MV-4-11 (cell line): ENCODE data around the gene AKAP8L.

Experiments used
- DNase-seq: peaks from one replicate; lab custom pipeline; 2025; lab: John Stamatoyannopoulos, UW

The AKAP8L gene

DNA sequence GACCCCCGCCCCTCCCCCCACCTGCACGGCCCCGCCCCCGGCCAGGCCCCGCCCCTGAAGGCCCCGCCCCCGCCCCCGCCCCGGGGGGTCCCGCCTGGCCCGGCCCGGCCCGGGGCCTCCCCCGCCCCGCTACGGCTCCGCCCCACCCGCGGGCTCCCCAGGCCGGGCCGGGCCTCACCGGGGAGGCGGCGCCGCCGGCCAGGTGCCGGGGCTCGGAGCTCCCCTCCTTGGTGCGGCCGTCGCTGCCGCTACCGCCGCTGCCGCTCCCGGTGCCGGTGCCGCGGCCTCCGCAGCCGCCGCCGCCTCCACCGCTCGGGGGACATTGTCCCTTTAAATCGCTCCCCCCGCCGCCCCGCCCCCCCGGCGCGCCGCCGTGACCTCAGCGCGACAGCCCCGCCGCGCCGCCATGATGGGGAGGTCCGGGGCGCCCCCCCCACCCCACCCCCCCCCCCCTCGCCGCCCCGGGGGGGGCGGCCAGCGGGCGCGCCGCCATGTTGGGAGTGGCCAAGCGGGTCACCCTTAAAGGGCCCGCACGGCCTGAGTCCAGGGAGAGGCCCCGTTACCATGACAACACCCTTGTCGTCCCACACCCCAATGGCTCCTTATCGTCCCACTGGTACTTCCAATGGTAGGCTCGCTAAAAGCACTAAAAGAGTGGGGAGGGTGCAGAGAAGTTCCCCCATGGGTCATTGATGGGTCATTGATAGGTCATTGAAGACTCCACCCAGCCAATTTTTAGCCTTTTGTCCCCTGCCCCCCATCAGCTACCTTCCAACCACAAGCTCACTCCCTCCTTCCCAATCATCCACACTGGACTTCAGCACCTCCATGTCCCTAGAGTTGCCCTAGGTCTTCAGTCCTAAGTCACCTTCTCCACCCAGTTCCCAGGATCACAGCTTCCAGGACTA, 31.1 kb upstream of the AKAP8L start, which contains the start of gene WIZ:
Gene WIZ, minus strand, starts transcription at position 337 of the 908 bp plus-strand sequence. CDS start 1,649 bp downstream, outside the sequence.
- DNase-seq: peak; percentile 69

DNA sequence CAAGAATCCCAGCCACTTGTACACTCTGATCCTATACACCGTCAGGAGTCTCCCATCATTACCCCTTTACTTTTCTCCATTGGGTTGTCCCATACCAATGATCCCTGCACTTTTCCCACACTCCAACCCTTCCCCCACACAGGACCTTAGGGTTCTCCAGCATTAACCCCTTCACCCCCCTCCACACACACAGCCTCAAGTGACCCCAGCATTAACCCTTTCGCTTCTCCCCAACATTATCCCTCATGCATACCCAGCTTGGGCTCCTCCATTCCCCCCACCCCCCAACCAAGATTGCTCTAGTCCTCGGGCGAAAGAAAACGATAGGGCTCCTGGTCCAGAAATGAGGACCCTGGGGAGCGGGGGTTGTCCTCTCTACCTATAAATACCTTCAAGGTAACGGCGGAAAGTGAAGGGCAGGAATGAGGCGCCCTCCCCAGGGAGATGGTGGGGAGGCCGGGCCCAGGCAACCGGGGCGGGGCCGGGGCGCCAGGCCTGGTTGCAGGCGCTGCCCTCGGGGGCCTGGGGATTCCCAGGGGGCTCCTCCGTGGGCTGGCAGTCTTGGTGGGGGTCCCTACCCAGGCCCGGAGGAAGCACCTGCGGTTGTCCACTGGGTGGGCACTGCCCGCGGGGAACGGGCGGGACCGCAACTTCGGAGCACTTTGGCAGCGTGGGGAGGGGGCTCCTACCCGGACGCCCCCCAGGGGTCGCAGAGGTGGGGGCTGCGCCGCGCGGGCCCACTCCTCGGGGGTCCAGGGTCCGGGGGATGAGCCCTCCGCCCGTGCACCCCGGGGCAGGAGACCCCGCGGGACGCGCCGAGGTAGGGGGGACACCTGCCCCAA, 30.2 kb upstream of the AKAP8L start:
- no peak for DNase-seq

DNA sequence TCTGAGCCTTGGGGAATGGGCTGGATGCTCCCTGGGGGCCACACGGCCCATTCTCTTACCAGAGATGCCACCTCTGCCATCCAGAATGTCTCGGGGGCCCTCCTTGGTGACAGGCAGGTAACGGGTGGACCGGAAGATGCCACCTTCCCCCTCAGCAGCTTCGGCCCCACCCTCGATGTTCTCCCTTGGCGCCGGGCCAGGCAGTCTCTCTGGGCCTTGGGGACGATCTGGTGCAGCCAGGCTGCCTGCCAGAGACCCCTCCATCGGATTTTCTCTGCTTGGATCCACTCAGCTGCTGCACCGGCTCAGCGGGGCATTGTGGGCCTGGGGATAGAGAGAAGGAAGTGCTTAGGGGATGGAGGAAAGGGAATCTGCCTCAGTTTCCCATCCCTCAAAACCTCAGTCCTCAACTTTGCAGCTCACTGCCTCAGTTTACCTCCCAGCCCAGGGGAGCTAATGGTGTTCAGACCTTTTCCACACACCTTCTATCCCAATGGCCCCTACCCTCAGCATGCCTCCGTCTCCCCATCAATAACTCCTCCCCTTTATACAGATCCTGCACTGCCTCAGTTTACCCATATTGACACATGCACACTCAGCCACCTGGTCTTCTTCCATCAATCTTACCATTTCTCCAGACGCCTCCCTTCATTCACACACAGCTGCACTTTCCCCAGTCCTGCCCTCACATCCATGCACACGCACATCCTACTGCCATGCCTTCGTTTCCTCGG, 29.4 kb upstream of the AKAP8L start:
- DNase-seq: no peak

DNA sequence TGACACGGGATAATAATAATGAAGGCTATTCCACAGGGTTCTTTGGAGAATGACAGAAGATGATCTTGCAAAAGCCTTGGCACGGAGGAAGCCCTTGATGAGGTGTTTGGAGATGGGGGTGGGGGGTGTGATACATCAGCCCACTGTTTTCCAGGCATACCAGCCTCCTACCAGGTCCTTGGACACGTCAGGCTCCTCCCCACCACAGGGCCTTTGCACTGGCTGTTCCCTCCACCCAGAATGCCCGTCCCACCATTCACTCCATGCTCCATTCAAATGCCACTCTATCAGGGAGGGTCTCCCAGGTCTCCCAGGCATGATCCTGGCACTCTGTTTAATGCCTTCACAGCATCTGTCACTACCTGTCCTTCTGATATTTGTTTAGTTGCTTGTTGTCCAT, 28.3 kb upstream of the AKAP8L start:
- DNase-seq: no peak

DNA sequence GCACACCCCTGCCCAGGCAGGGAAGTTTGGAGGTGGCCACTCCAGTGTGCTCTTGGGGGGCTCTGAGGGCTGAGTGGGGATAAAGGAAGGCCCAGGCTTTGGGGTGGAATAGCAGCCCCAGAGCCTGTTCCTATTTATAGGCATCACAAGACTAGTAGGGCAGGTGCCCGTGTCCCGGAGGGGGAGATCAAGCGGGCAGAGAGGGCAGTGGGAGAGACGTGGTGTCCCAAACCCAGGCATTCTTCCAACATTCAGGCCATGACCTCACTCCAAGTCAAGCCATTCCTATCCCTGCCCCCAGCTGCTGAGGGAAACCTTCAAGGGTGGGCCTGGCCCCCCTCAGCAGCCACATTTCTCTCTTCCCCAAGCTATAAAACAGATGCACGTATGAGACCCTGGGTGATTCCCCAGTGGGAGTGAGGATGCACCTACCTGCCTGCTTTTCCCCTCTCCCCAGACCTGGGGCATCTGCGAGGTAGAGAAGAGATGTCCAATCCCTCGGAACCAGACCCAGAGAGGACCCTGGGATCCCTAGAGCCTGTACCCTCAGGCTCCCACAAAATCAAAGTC, 27.1 kb upstream of the AKAP8L start:
- DNase-seq: no peak

DNA sequence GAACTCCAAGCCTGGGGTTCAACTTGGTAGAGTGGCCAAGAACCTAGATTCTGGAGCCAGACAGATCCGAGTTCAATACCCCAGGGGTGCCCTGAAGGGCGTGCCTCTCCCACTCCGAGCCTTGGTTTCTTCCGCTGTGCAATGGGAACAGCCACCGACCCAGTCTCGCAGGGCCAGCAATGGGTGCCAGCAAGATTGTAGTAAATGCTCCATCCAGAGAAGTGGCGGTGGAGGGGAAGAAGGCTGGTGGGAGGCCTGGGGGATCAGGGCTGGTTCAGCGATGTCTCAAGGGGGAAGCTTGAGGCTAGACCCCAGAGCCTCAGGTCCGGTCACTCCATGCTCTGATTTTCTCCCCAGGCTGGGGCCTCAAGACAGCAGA, 26.4 kb upstream of the AKAP8L start:
- DNase-seq: no peak

DNA sequence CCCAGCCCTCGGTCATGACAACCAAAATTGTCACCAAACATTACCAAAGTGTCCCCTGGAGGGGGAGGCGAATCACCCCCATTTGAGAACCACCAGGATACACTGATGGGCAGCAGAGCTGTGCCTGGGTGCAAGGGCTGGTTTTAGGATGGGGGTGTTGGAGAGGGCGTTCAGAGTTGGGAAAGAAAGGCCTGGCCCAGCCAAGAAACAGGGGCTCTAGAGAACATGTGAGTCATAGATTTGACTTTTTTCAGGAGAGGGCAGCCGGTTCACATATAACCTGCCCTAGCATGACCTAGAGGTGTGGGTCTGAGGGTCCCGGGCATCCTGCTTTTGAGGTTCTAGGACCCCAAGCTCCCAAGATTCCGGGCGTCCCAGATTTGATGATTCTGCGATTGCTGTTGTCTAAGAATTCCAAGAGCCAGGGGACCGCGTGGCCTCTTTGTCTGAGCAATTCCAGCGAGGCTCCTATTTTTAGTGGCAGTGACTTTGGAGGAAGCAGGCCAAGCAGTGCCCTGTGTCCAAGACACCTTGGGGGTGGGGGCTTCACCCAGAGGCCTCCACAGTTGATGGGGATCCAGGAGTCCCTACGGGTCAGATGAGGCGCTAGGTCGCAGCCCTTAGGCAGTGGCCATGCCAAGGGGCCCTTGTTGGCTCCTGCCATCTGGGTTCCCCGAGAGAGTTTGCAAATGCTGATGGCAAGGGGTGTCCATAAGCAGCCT, 25.9 kb upstream of the AKAP8L start:
- no peak for DNase-seq

DNA sequence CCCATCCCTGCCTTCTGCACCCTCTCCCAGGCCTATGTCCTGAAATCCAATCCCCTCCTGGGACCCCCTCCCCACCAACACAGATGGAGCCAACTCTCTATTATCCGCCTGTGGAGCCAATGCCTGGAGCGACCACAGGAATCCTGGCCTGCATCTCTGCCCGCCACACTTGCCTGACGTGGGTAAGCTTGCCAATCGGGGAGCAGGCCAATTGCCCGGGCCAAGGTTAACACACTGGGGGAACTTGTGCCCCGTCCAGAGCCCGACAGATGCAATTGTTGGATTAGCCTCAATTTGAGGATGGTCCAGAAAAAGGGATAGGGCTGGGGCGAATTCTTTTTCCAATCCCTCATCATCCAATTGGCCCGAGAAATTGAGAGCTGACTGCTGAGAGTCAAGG, 25.1 kb upstream of the AKAP8L start:
- no peak for DNase-seq

DNA sequence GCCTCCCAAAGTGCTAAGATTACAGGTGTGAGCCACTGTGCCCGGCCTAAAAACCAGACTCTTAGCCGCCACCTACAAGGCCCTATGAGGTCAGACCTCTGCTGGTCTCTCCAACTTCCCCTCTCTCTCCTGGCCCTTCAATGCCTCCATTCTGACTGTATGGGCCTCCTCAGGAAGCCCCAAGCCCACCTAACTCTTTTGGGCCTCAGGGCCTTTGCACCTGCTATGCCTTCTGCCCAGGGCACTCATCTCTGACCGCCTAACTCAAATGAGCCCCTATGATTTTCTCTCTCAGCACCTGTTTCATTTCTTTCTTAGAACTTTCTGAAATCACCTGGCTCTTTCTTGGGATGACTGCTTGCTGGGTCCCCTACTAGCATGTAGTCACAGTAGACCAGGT, 24.5 kb upstream of the AKAP8L start:
- DNase-seq: no peak

DNA sequence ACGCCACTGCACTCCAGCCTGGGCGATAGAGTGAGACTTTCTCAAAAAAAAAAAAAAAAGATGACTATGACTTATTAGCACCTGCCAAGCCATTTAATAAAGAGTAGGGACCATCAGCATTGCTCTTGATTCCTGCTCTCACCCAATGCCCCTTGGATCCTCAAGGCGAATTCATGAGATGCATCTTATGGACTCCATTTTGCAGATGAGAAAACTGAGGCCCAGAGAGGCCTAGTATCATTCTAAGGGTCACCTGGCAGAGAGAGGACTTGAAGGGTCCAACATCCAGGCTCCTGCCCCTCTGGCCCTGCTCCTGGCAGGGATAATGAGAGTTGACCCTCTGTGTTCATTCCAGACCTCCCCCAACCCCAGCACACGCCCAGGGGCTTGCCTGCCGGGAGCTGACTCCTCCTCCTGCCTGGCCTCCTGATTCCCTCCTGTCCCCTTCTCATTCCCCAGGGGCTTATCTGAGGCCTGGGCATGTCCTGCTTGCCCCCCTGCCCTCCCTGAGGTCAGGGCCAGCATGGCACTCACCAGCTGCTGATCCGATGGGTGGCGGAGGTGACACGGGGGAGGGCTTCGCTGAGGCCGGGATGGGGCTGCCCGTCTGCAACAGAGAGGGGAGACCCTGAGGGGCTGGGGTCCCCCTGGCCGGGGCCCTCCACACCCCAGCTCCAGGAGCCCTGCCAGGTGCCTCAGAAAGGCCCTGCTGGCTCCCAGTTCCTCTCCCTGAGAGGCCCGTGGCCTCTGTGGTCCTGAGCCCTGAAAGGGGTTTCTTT, 23.5 kb upstream of the AKAP8L start:
- DNase-seq: no peak

DNA sequence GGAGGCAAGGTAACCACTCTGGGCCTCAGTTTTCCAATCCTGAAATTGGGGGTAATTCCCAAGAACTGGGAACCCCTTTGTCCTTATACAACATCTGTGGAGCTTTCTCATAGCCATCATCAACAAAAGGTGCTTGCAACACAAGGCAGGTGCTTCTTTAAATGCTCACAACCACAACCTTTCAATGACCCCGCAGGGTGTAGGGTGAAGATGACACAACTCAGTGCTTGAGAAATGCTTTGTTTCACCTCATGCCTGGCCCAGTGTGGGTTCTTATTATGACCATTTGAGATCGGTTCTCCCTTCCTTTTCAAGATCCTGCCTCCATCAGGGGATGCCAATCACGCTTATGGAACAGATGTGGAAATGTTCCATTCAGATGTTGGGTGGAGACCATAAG, 22.5 kb upstream of the AKAP8L start:
- DNase-seq: peak; percentile 48

DNA sequence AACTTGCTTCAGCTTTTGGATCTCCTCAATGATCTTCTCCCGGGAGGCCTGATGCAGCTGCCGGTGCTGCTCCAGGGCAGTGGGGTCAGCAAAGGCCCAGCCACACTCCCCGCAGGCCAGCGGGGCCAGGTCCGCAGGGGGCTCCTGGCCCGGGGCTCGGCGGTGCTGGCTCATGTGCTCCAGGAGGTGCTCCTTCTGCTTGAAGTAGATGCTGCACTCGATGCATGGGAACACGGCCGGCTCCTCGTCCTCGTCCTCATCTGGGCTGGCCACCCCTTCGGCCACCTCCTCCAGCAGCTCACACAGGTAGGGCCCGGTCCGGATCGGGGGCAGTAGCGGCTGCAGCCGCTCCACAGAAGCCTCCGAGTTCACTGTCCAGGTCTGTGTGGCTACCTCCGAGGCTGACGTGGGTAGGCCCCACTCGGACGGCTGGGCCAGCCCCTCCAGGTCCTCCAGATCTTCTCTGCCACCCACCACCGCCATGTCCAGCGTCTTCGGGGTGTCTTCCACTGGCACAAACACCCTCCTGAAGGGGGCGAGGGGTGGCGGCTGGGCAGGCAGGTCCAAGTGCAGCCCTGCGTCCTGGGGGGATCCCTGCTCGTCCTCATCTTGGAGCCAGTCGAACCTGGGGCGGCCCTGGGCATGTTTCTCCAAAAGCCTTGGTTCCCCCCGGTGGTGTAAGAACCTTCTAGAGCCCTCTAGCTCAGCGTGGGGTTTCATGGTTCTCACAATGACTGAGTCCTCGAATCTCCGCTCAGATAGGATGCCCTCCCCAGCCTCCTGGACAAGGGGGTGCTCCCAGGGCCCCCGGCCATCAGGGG, 21.2 kb upstream of the AKAP8L start:
- DNase-seq: no peak

DNA sequence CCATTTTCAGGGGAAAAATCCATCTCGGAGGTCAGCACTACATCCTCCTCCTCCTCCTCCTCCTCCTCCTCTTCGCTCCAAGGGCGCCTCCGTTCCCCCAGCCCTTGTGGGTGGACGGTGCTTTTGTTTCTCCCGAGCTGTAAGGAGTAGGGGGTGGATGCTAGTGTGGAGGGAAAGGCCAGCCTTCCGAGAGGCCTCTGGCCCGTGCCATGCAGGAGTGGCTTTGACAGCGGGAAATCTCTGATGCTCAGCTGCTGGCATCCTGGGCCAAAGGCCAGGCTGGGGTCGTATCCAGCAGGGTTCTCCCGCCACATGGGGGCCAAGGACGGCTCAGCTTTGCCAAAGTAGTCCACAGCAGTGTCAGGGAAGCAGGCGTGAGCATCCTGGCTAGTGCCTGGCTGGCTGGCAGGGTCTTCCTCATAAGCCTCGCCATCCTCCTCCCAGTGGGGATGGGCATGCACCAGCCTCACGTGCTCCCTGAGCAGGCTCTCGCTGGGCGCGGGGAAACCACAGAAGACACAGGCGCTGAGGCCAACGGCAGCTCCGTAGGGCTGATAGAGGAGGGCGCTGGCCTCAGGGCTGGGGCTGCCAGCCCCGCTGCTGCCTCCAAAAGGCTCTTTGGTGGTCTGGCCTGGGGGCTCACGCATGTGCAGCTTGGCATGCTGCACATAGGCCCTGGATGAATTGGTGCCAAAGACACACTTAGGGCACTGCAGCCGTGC, 20.5 kb upstream of the AKAP8L start:
- DNase-seq: peak; percentile 46

DNA sequence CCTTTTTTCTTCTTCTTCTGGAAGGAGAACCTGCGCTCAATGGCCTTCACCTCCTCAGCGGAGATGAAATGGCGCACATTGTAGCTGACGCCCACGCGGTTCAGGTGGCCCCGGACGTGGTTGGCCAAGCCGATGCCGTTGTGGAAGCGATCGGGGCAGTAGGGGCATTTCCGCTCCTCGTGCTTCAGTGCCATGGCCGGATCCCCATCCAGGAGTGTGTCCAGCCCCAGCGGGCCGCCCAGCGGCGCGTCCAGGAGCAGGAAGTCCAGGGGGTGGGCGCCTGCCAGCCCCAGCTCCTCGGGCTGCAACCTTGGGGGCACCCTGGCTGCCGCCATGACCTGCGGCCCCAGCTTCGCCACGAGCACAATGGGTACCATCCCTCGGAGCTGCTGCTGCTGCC, 19.8 kb upstream of the AKAP8L start:
- DNase-seq: no peak

DNA sequence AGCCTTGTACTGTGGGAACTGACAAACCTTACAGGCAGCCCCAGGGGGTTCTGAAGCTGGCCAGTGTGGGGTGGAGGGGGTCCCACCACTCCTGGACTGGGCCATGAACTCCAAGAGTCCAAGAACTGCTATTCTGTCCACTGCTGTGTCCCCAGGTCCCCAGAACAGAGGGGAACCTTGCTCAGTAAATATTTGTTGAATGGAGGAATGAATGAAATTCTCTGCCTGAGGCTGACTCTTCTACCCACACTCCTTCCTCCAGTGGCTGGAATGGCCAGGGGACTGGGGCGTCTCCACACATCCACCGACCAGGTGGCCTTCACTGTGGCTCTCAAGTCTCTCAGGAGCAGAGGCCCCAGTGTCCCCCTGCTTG, 19.3 kb upstream of the AKAP8L start:
- no peak for DNase-seq

DNA sequence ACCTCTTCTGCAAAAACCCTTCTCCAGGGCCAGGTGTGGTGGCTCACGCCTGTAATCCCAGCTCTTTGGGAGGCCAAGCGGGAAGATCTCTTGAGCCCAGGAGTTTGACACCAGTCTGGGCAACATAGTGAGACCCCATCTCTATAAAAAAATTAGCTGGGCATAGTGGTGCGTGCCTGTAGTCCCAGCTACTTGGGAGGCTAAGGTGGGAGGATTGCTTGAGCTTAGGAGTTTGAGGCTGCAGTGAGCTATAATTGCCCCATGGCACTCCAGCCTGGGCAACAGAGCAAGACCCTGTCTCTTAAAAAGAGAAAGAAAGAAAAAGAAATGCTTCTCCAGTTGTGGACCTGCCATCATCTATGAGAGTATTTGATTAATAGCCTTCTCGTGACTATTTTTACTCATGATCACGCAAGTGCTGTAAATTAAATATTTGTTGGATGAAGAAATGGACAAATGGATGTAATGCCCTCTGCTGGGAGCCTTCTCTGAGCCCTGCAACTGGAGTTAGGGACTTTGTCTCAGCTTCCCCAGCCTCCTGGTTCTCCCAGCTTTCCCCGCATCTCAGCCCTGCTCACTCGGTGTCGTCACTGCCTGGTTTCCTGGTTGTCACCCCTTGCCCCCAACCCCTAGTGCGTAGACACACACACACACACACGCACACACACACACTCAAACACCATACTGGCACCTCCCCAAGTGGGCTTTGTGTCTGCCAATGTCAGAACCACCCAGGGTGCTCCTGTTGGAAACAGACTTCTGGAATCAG, 18.8 kb upstream of the AKAP8L start:
- DNase-seq: no peak

DNA sequence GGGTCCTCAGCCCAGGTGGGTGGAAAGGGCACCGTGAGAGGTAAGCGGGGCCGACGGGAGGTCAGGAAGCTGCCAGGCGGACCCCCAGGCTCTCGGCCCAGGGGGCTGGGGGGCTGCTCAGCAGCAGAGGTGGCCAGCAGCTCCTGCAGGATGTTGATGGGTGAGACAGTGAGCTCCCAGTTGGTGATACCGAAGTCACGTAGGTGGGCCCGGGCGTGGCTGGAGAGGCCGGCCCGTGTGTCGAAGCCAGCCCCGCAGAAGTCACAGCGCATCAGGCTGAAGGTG, 18.0 kb upstream of the AKAP8L start:
- no peak for DNase-seq

DNA sequence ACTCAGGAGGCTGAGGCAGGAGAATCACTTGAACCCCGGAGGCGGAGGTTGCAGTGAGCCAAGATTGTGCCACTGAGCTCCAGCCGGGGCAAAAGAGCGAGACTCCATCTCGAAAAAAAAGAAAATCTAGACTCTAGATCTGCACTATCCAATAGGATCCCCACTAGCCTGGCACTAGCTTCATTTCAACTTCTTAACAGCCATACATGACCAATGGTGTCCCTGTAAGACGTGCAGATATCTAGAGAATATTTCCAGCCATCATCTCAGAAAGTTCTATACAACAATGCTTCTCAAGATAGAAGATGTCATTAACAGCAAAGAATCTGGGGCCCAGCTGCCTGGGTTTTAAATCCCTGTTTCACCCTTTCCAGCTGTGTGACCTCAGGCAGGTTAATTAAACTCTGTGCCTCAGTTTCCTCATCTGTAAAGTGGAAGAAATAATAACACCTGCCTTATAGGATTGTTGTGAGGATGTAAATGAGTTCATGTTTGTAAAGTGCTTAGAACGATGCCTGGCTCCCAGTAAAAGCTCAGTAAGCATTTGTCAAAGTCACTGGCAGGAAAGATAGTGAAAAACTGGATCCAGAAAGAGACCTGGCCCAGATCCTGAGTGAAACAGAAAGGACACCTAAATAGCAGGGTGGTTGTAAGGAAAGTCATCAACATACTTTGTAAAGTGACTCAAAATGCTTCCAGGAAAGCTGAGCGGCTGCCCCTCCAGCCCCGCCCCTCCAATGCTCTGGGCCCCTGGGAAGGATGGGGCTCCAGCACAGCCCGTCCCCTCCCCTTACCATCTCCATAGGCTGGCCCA, 17.4 kb upstream of the AKAP8L start:
- no peak for DNase-seq
